Adrenal gland (tissue), 12 donors: ENCODE results near the gene SLC25A26. TPM values are rescaled to one million over a fixed set of nuclear protein-coding genes. Genes with fewer than 3 reads are reported as not detected.
"Not testable (repeated sequence)": the region's sequence is repeated elsewhere in the genome, so short reads cannot be mapped to it uniquely, and the experiment has no call there.

Experiments used
- DNase-seq, 7 donors: peaks; one replicate each; pipeline ENCODE4 v3.0.0-alpha.2; 2019 to 2020
- H3K27ac ChIP-seq, 5 donors: fragments of 200-600 bp; sonication (generic) in 4 of 5; 1 replicate in 3 of 5; 2 replicates in 2 of 5; pipeline versions ENCODE4 v1.5.1 to v1.8.0; 2016 to 2020; ENCODE audit warnings: mild to moderate bottlenecking in 1 of 5
- H3K27me3 ChIP-seq: fragments of 200-600 bp; 2 replicates; pipeline ENCODE4 v1.8.0; 2021
- H3K36me3 ChIP-seq, 2 donors: fragments of 200-600 bp; replicated peaks in 1 of 2; 1 replicate in 1 of 2; 2 replicates in 1 of 2; pipeline versions ENCODE4 v1.5.1 to v1.8.0; 2018 to 2022
- H3K4me1 ChIP-seq, 2 donors: fragments of 200-600 bp; replicated peaks in 1 of 2; 1 replicate in 1 of 2; 2 replicates in 1 of 2; pipeline versions ENCODE4 v1.5.1 to v1.8.0; 2018 to 2021
- H3K4me3 ChIP-seq, 4 donors: fragments of 200-600 bp; sonication (generic) in 3 of 4; one replicate each; pipeline ENCODE4 v1.5.1; 2016 to 2018
- H3K9me3 ChIP-seq, 3 donors: fragments of 200-600 bp; sonication (generic) in 1 of 3; replicated peaks in 1 of 3; 1 replicate in 2 of 3; 2 replicates in 1 of 3; pipeline versions ENCODE4 v1.5.1 to v1.8.0; 2016 to 2021
- POLR2A ChIP-seq, 2 donors: fragments of 450-650 bp; IDR thresholded peaks; one replicate each; pipeline ENCODE4 v1.6.1; 2017; ENCODE audit warnings: antibody characterized with exemption in 2 of 2, mild to moderate bottlenecking in 2 of 2, moderate library complexity in 1 of 2
- WGBS, 4 donors: extraction: QIAGEN DNeasy Blood & Tissue Kit in 2 of 4; methylation state at CpG; one replicate each; pipeline versions ENCODE4 v1.1.5 to v1.1.7; 2013 to 2017; 5-methylcytosine and 5-hydroxymethylcytosine counted together
- intact Hi-C, 2 donors: fragments of 100-400 bp; cut with DNase I; formaldehyde crosslinking; loops; one replicate each; pipeline versions ENCODE4 v1.14.1 to v1.15.0; 2022 to 2023
- polyA plus RNA-seq, 3 donors: library from polyadenylated mRNA; stranded (reverse); fragments of 200-250 nt in 2 of 3; fragments of 350-450 nt in 1 of 3; fragmentation: Illumina TruSeq in 1 of 3; extraction: RNeasy Lipid Tissue Mini Kit (QIAGEN cat#74804) in 1 of 3; gene quantifications; one replicate each; pipeline ENCODE4 v1.2.3, GENCODE V29; 2013 to 2014
- total RNA-seq, 9 donors: library from RNA; depleted of rRNA in 4 of 9; stranded (reverse); fragments of >200 nt in 4 of 9; fragments of 120-200 nt in 1 of 9; fragmentation: NEBNext Ultra II Directional in 1 of 9; extraction: Animal tissue kit (Norgen Biotek cat#: 25700) in 1 of 9; gene quantifications; one replicate each; pipeline versions ENCODE4 v1.1.0 to v1.2.4, GENCODE V29; 2013 to 2023
- TF ChIP-seq, protein P1 (sequence below), 6 experiments: fragments of 450-650 bp in 4 of 6; fragments of 200-600 bp in 2 of 6; sonication (generic) in 1 of 6; IDR thresholded peaks; 1 replicate in 5 of 6; 2 replicates in 1 of 6; pipeline versions ENCODE4 v1.5.1 to v1.8.0; 2016 to 2021; ENCODE audit warnings: antibody characterized with exemption in 6 of 6, mild to moderate bottlenecking in 2 of 6, moderate library complexity in 1 of 6
- donor health status: healthy with polysubstance abuse.
- donor health status: Bipolar disorder and iron deficiency.
- donor health status: DM: yes; HTN: yes; CAD: no.
- donor health status: DM: no; HTN: no; CAD: no.
- donor health status: DM: no; HTN: no; CAD: no.
- donor health status: DM: yes; HTN: yes; CAD: no.

The SLC25A26 gene
- total and polyA plus RNA-seq, 12 donors: 9.5 to 38.2 (median 22.2) TPM

DNA sequence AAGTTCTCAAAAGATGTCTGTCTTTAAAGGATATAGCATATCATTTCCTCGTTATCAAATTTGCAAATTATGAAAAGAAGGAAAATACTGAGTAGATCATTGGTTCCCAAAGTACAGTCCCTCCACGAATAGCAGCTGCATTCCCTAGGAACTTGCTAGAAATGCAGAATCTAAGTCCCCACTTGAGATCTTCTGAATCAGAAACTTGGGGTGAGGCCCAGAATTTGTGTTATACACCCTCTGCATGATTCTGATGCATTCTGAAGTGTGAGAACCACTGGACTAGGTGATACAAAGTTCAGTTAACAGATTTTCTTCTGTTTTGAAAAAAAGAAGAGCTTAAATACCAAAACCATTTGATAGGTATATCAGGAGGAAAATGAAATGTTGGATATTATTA, 77.1 kb downstream of the SLC25A26 start:
- WGBS, 4 donors: 63 to 88% (median 66%) methylated on average over 2 of the region's 2 CpGs
- Histone ChIP-seq H3K27ac (peak overlapping the region in 1 of 5 donors; percentile 9), H3K27me3 (no peaks in the 10 kb centered on the region), H3K36me3 (no peaks in the 10 kb centered on the region), H3K4me3 (no peak overlapping the region), H3K4me1 (no peaks in the 10 kb centered on the region), H3K9me3 (no peaks in the 10 kb centered on the region)
- intact Hi-C loops: no loop called here
- DNase-seq: peak in 1 of 7 donors; percentile 22
- TF ChIP-seq POLR2A (IDR thresholded peaks at IDR 0.05): no peak
- TF ChIP-seq, protein P1, sequence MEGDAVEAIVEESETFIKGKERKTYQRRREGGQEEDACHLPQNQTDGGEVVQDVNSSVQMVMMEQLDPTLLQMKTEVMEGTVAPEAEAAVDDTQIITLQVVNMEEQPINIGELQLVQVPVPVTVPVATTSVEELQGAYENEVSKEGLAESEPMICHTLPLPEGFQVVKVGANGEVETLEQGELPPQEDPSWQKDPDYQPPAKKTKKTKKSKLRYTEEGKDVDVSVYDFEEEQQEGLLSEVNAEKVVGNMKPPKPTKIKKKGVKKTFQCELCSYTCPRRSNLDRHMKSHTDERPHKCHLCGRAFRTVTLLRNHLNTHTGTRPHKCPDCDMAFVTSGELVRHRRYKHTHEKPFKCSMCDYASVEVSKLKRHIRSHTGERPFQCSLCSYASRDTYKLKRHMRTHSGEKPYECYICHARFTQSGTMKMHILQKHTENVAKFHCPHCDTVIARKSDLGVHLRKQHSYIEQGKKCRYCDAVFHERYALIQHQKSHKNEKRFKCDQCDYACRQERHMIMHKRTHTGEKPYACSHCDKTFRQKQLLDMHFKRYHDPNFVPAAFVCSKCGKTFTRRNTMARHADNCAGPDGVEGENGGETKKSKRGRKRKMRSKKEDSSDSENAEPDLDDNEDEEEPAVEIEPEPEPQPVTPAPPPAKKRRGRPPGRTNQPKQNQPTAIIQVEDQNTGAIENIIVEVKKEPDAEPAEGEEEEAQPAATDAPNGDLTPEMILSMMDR (IDR thresholded peaks at IDR 0.05): no peak

DNA sequence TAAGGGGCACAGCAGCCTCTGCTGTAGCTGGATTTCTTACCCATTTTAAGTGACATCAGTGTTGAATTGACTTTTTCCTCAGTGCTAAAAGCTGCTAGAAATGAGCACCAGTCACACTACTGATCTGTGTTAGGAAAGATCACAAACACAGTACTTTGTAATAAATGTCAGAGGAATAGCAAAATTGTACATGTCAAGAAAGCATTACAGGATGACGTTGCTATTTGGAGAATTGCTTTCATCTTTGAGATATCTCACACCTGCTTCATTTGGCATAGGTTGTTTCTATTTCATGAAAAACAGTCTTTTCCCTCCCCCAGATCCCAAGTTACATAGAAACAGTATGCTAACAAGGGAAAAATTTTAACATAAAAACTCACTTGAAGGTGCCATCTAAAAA, 77.8 kb downstream of the SLC25A26 start:
- H3K9me3 ChIP-seq: no peaks in the 10 kb centered on the region
- no peaks in the 10 kb centered on the region for H3K36me3 ChIP-seq
- no peaks in the 10 kb centered on the region for H3K4me1 ChIP-seq
- H3K27me3 ChIP-seq: no peaks in the 10 kb centered on the region
- H3K27ac ChIP-seq: no peak overlapping the region
- intact Hi-C loops: no loop called here
- WGBS, 4 donors: 52 to 59% (median 57%) methylated on average over 1 of the region's 1 CpG
- TF ChIP-seq POLR2A (IDR thresholded peaks at IDR 0.05): no peak
- TF ChIP-seq, protein P1 (IDR thresholded peaks at IDR 0.05): no peak
- no peak overlapping the region for H3K4me3 ChIP-seq
- DNase-seq: no peak

DNA sequence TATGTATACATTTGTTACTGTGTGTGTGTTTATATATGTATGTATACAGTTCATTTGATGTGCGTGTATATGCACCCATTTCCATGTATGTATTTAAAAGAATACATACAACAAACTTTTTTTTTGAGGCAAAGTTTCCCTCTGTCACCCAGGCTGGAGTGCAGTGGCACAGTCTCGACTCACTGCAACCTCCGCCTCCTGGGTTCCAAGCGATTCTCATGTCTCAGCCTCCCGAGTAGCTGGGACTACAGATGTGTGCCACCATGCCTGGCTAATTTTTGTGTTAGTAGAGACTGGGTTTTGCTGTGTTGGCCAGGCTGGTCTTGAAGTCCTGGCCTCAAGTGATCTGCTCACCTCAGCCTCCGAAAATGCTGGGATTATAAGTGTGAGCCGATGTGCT, 78.3 kb downstream of the SLC25A26 start:
- intact Hi-C loops: not testable (repeated sequence)

DNA sequence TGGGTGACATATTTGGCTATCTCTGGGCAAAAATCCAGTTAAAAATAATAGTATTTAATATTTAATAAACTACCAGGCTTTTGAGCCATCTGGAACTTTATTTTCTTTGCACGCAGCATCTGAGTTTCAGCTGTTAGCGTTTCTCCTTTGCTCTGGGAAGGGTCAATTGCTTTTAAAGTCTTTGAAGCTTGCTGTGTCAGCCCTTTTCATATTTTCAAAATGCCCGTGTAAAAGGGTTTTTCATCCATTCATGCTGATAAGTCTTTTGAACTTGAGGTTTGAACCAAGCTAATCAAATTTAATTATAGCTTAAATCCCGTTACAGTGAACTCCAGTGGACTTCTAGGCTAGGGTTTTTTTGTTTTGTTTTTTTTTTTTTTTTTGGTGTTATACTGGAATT, 79.1 kb downstream of the SLC25A26 start:
- DNase-seq: no peak
- Histone ChIP-seq H3K4me3 (no peak overlapping the region), H3K27ac (no peak overlapping the region), H3K4me1 (no peaks in the 10 kb centered on the region), H3K36me3 (no peaks in the 10 kb centered on the region), H3K9me3 (no peaks in the 10 kb centered on the region), H3K27me3 (no peaks in the 10 kb centered on the region)
- intact Hi-C loops: no loop called here
- TF ChIP-seq POLR2A (IDR thresholded peaks at IDR 0.05): no peak
- TF ChIP-seq, protein P1 (IDR thresholded peaks at IDR 0.05): no peak
- 73 to 80% (median 74%) methylated on average over 4 of the region's 4 CpGs for WGBS, 4 donors

More for the DNA sequence above, 78.3 kb downstream of the SLC25A26 start:
- H3K27ac ChIP-seq, H3K9me3 ChIP-seq, H3K4me1 ChIP-seq, H3K36me3 ChIP-seq, H3K27me3 ChIP-seq, DNase-seq, H3K4me3 ChIP-seq: not testable (repeated sequence)
- 94 to 96% (median 94%) methylated on average over 7 of the region's 7 CpGs for WGBS, 4 donors

DNA sequence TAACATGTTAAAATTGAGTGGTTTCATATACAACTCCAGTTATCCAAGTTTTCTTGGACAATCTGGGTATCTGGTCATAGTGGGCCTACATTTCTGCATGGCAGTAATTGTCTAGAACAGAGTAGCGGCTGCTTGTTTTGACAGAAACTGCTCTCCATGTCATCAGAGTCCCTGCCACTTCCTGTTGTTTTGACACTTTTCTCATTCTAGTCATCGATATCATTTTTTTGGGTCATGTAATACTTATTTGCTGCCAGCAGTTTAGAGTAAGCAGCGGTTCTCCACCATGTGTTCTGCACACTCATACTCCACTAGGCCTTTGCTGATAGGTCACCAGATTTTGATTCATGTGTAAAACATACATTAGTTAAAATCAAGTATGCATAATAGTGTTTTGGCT, 81.5 kb downstream of the SLC25A26 start:
- TF ChIP-seq, protein P1 (IDR thresholded peaks at IDR 0.05): no peak

More for the DNA sequence above, 81.5 kb downstream of the SLC25A26 start:
- Histone ChIP-seq H3K27me3 (no peaks in the 10 kb centered on the region), H3K4me1 (no peaks in the 10 kb centered on the region), H3K4me3 (no peak overlapping the region), H3K27ac (peak overlapping the region in 1 of 5 donors; percentile 3), H3K36me3 (no peaks in the 10 kb centered on the region), H3K9me3 (no peaks in the 10 kb centered on the region)
- intact Hi-C loops: no loop called here
- WGBS, 4 donors: 74 to 78% (median 76%) methylated on average over 3 of the region's 3 CpGs
- DNase-seq: no peak
